H1 (cell line): ENCODE measurements around the gene DNAJB8. TPM values are rescaled to one million over a fixed set of nuclear protein-coding genes. Genes with fewer than 3 reads are reported as not detected.

Experiments used
- CTCF ChIA-PET: fragments of 300-600 bp; sonication (Branson Sonifier 250); formaldehyde crosslinking; loops from one replicate; lab custom pipeline; 2021; ENCODE audit not compliant: partially characterized antibody; lab: Charles Lee
- POLR2A ChIA-PET: fragments of 300-600 bp; sonication (Branson Sonifier 250); formaldehyde crosslinking; loops from one replicate; lab custom pipeline; 2021; ENCODE audit warnings: inconsistent platforms; ENCODE audit not compliant: partially characterized antibody; lab: Charles Lee
- DNase-seq, 2 experiments: peaks; one replicate each; pipeline versions ENCODE4 v3.0.0 to v3.0.0-alpha.2; 2010 to 2022; ENCODE audit warnings: low spot score in 2 of 2, low read depth in 1 of 2, mixed read lengths in 1 of 2
- FAIRE-seq: peaks from 2 replicates; lab custom pipeline; 2011; peaks lifted over from hg19 to GRCh38; lab: Jason Lieb, UNC
- H2AFZ ChIP-seq: 2 replicates; pipeline ENCODE4 v1.8.1; 2012; ENCODE audit warnings: low read length, inconsistent platforms
- H2AK5ac ChIP-seq: 2 replicates; pipeline ENCODE4 v1.6.1; 2013; ENCODE audit warnings: low read depth, low read length
- H2BK120ac ChIP-seq: replicated peaks from 2 replicates; pipeline ENCODE3; 2013; ENCODE audit warnings: low read depth, low read length, inconsistent platforms
- H2BK12ac ChIP-seq: 2 replicates; pipeline ENCODE4 v1.6.1; 2013; ENCODE audit warnings: low read depth, low read length
- H2BK15ac ChIP-seq: 2 replicates; pipeline ENCODE4 v1.6.1; 2013; ENCODE audit warnings: low read length
- H2BK20ac ChIP-seq: 2 replicates; pipeline ENCODE4 v1.6.1; 2013; ENCODE audit warnings: low read length
- H2BK5ac ChIP-seq: 2 replicates; pipeline ENCODE4 v1.6.1; 2013; ENCODE audit warnings: low read depth, low read length
- H3K14ac ChIP-seq: 2 replicates; pipeline ENCODE4 v1.6.1; 2013; ENCODE audit warnings: inconsistent platforms; ENCODE audit not compliant: insufficient read length
- H3K18ac ChIP-seq: 2 replicates; pipeline ENCODE4 v1.6.1; 2013; ENCODE audit warnings: low read length; ENCODE audit errors: extremely low read depth
- H3K23ac ChIP-seq: 2 replicates; pipeline ENCODE4 v1.6.1; 2013; ENCODE audit warnings: inconsistent platforms; ENCODE audit not compliant: insufficient read length
- H3K23me2 ChIP-seq: 2 replicates; pipeline ENCODE4 v1.6.1; 2013; ENCODE audit warnings: low read depth, low read length
- H3K27ac ChIP-seq: 2 replicates; pipeline ENCODE4 v1.6.1; 2011; ENCODE audit warnings: low read depth, low read length, inconsistent platforms
- H3K27me3 ChIP-seq, 4 experiments: replicated peaks in 1 of 4; 1 replicate in 1 of 4; 2 replicates in 3 of 4; pipeline versions ENCODE4 v1.6.1 to v1.8.1; 2011 to 2013; ENCODE audit warnings: low read length in 3 of 4, mild to moderate bottlenecking in 3 of 4, inconsistent platforms in 2 of 4, mixed read lengths in 2 of 4, moderate library complexity in 1 of 4; ENCODE audit not compliant: control insufficient read depth in 3 of 4, insufficient read depth in 3 of 4; ENCODE audit errors: extremely low read depth in 1 of 4
- H3K36me3 ChIP-seq, 4 experiments: 2 replicates each; pipeline versions ENCODE4 v1.6.1 to v1.8.1; 2011 to 2013; ENCODE audit warnings: mild to moderate bottlenecking in 4 of 4, low read length in 3 of 4, moderate library complexity in 2 of 4, control low read depth in 1 of 4, inconsistent platforms in 1 of 4; ENCODE audit not compliant: insufficient read depth in 4 of 4, control insufficient read depth in 2 of 4
- H3K4ac ChIP-seq: replicated peaks from 2 replicates; pipeline ENCODE3; 2013; ENCODE audit warnings: low read length, low read depth, mixed read lengths, inconsistent platforms; ENCODE audit not compliant: insufficient read length
- H3K4me1 ChIP-seq, 4 experiments: replicated peaks in 1 of 4; 1 replicate in 1 of 4; 2 replicates in 3 of 4; pipeline versions ENCODE4 v1.6.1 to v1.8.1; 2011 to 2013; ENCODE audit warnings: low read length in 3 of 4, inconsistent platforms in 2 of 4, mixed read lengths in 1 of 4; ENCODE audit not compliant: insufficient read depth in 4 of 4, control insufficient read depth in 3 of 4
- H3K4me2 ChIP-seq, 2 experiments: 2 replicates each; pipeline versions ENCODE4 v1.6.1 to v1.8.1; 2011 to 2013; ENCODE audit warnings: low read depth in 2 of 2, low read length in 2 of 2, control low read depth in 1 of 2, inconsistent platforms in 1 of 2, mild to moderate bottlenecking in 1 of 2; ENCODE audit not compliant: insufficient read depth in 1 of 2
- H3K4me3 ChIP-seq, 4 experiments: fragments of 200-600, 300-600 bp in 1 of 4; sonication (generic), shearing (Covaris generic), sonication (Bioruptor Twin) in 1 of 4; 2 replicates each; pipeline versions ENCODE4 v1.5.1 to v1.8.1; 2011 to 2016; ENCODE audit warnings: low read length in 4 of 4, low read depth in 3 of 4, control low read depth in 2 of 4, inconsistent platforms in 2 of 4, mild to moderate bottlenecking in 2 of 4, mixed read lengths in 1 of 4, moderate library complexity in 1 of 4; ENCODE audit not compliant: insufficient read depth in 2 of 4; ENCODE audit errors: extremely low read depth in 1 of 4
- H3K56ac ChIP-seq: replicated peaks from 2 replicates; pipeline ENCODE3; 2013; ENCODE audit warnings: low read depth, mild to moderate bottlenecking, mixed read lengths, low read length, inconsistent platforms; ENCODE audit not compliant: insufficient read length
- H3K79me1 ChIP-seq: 2 replicates; pipeline ENCODE4 v1.6.1; 2013; ENCODE audit warnings: low read depth, low read length, control low read depth
- H3K79me2 ChIP-seq, 2 experiments: 2 replicates each; pipeline versions ENCODE4 v1.6.1 to v1.8.1; 2012 to 2013; ENCODE audit warnings: low read length in 2 of 2, mild to moderate bottlenecking in 2 of 2, inconsistent platforms in 1 of 2; ENCODE audit not compliant: insufficient read depth in 2 of 2, control insufficient read depth in 1 of 2
- H3K9ac ChIP-seq, 4 experiments: replicated peaks in 1 of 4; 1 replicate in 1 of 4; 2 replicates in 3 of 4; pipeline versions ENCODE4 v1.6.1 to v1.8.1; 2011 to 2013; ENCODE audit warnings: low read depth in 3 of 4, low read length in 3 of 4, control low read depth in 2 of 4, mild to moderate bottlenecking in 2 of 4, moderate library complexity in 2 of 4, inconsistent platforms in 1 of 4; ENCODE audit errors: extremely low read depth in 1 of 4
- H3K9me3 ChIP-seq, 2 experiments: 2 replicates each; pipeline versions ENCODE4 v1.6.1 to v1.8.1; 2012 to 2013; ENCODE audit warnings: mild to moderate bottlenecking in 2 of 2, moderate library complexity in 2 of 2, control low read depth in 1 of 2, inconsistent platforms in 1 of 2, low read depth in 1 of 2, low read length in 1 of 2, mixed read lengths in 1 of 2; ENCODE audit not compliant: insufficient read depth in 2 of 2
- H4K20me1 ChIP-seq, 2 experiments: replicated peaks in 1 of 2; 2 replicates each; pipeline versions ENCODE3 to v1.8.1; 2011 to 2013; ENCODE audit warnings: inconsistent platforms in 2 of 2, low read length in 2 of 2, mild to moderate bottlenecking in 1 of 2; ENCODE audit not compliant: insufficient read depth in 2 of 2, control insufficient read depth in 1 of 2
- H4K5ac ChIP-seq: 2 replicates; pipeline ENCODE4 v1.6.1; 2013; ENCODE audit warnings: low read length, low read depth, mixed read lengths, inconsistent platforms; ENCODE audit not compliant: insufficient read length
- H4K8ac ChIP-seq: 2 replicates; pipeline ENCODE4 v1.8.0; 2013; ENCODE audit warnings: mild to moderate bottlenecking, moderate library complexity, low read length, inconsistent platforms; ENCODE audit not compliant: insufficient read depth; ENCODE audit errors: extremely low read depth
- H4K91ac ChIP-seq: replicated peaks from 2 replicates; pipeline ENCODE3; 2013; ENCODE audit warnings: low read length, mixed read lengths, inconsistent platforms; ENCODE audit not compliant: insufficient read length
- NANOG ChIP-seq: IDR thresholded peaks from 2 replicates; pipeline ENCODE4 v1.6.1; 2011; ENCODE audit warnings: low read length, low read depth, mild to moderate bottlenecking, inconsistent platforms; ENCODE audit not compliant: insufficient read depth, poor library complexity, severe bottlenecking
- WGBS, 2 experiments: shearing (Covaris generic) in 1 of 2; methylation state at CpG; one replicate each; pipeline versions ENCODE4 v1.1.6 to v1.1.7; 2013 to 2015; ENCODE audit warnings: low lambda C conversion rate in 2 of 2, mixed read lengths in 2 of 2, inconsistent platforms in 1 of 2, low coverage in 1 of 2, missing lambda C conversion rate in 1 of 2; ENCODE audit not compliant: insufficient replicate concordance in 2 of 2, insufficient coverage in 1 of 2, insufficient read length in 1 of 2; ENCODE audit errors: extremely low coverage in 1 of 2, missing lambda C conversion rate in 1 of 2; 5-methylcytosine and 5-hydroxymethylcytosine counted together
- polyA plus RNA-seq, 7 experiments: library from polyadenylated mRNA; depleted of rRNA in 3 of 7; stranded (reverse) in 5 of 7; unstranded in 2 of 7; fragments of >200 nt in 5 of 7; fragments of 200-250 nt in 2 of 7; gene quantifications; 1 replicate in 5 of 7; 2 replicates in 1 of 7; 4 replicates in 1 of 7; pipeline versions ENCODE4 v1.2.1 to v1.2.3, GENCODE V29; 2011 to 2013; ENCODE audit warnings: missing spikeins in 2 of 7, mixed read lengths in 2 of 7
- total RNA-seq: library from RNA; stranded (reverse); fragmentation: NEBNext Ultra II Directional; extraction: Animal tissue kit (Norgen Biotek cat#: 25700); gene quantifications from 2 replicates; pipeline ENCODE4 v1.2.1, GENCODE V29; 2021

DNAJB8 gene
- total and polyA plus RNA-seq, 2 of the 8 experiments (the other 6 are each of a cell fraction or from before 2014, with no cell fraction given): not detected

GRCh38 chr3:128501431-128501830 is 34.7 kb upstream of the DNAJB8 start:
- H3K79me1 ChIP-seq: no peaks in the 10 kb centered on the region
- no peak overlapping the region for H3K4me2 ChIP-seq
- H4K20me1 ChIP-seq: peaks cover 2 to 8% of the 10 kb centered on the region in 2 experiments
- H3K14ac ChIP-seq: no peak overlapping the region
- no peaks in the 10 kb centered on the region; a peak in 1 of 4 replicates for H3K9me3 ChIP-seq
- no peak overlapping the region for H2BK20ac ChIP-seq
- no peak overlapping the region for H2AK5ac ChIP-seq
- H3K23me2 ChIP-seq: peaks cover 5% of the 10 kb centered on the region; the same call in 1 of the 2 replicates
- no peak overlapping the region for H2BK120ac ChIP-seq
- 0 out of 8 replicates have a peak, but pooled peaks cover 0 to under 1% (median 0%) of the 10 kb centered on the region in 4 experiments for H3K36me3 ChIP-seq
- no peak overlapping the region for H4K5ac ChIP-seq
- H2AFZ ChIP-seq: no peak overlapping the region
- CTCF ChIA-PET: interaction anchor here (0.9 to 1.2 kb wide), 4 partner anchors 19 to 179 kb away, joined by 3 to 4 read pairs (median 3); no protein-coding TSS in a partner anchor
- H3K9ac ChIP-seq: no peak overlapping the region
- H2BK5ac ChIP-seq: no peak overlapping the region
- no peak overlapping the region for H2BK12ac ChIP-seq
- peaks cover 0 to 13% (median 9%) of the 10 kb centered on the region in 4 experiments; a peak in 6 of 7 replicates for H3K4me1 ChIP-seq
- FAIRE-seq: no peak
- no peaks in the 10 kb centered on the region for H3K79me2 ChIP-seq
- no peak overlapping the region for H3K4me3 ChIP-seq
- H2BK15ac ChIP-seq: no peak overlapping the region
- no peak overlapping the region for H3K4ac ChIP-seq
- TF ChIP-seq NANOG: no peak
- no peak for DNase-seq
- 87% methylated on average over 3 of the region's 3 CpGs; no CpG with 5 or more reads in 1 of the 2 experiments for WGBS, 2 experiments
- H4K91ac ChIP-seq: no peak overlapping the region
- POLR2A ChIA-PET: no interaction called here
- peaks cover 12 to 28% (median 26%) of the 10 kb centered on the region in 4 experiments for H3K27me3 ChIP-seq
- H3K18ac ChIP-seq: no peak overlapping the region
- H3K56ac ChIP-seq: no peak overlapping the region
- no peak overlapping the region for H3K27ac ChIP-seq
- no peak overlapping the region for H3K23ac ChIP-seq
- H4K8ac ChIP-seq: no peak overlapping the region
